GM10248 (cell line): ENCODE data around the gene ABCF3.

Source experiments
- CTCF ChIA-PET: fragments of 300-600 bp; sonication (Branson Sonifier 250); formaldehyde crosslinking; extraction: SDS; loops from one replicate; lab custom pipeline; 2021; ENCODE audit warnings: antibody characterized with exemption; lab: Yijun Ruan, JAX
- POLR2A ChIA-PET: fragments of 350-650 bp; sonication (Branson Sonifier 250); formaldehyde crosslinking; extraction: SDS; loops from one replicate; lab custom pipeline; 2020; ENCODE audit warnings: antibody characterized with exemption; lab: Yijun Ruan, JAX
- DNase-seq: peaks from one replicate; pipeline ENCODE4 v3.0.0; 2012; ENCODE audit errors: extremely low spot score
- CTCF ChIP-seq: IDR thresholded peaks from 2 replicates; pipeline ENCODE4 v1.5.1; 2012; ENCODE audit warnings: mild to moderate bottlenecking, low read depth; ENCODE audit errors: extremely low read depth, missing control alignments, control extremely low read depth

ABCF3 gene

GRCh38 chr3:184240384-184241140 lies 54.6 kb downstream of the ABCF3 start:
- no peak for TF ChIP-seq CTCF

GRCh38 chr3:184241141-184241446 lies 55.1 kb downstream of the ABCF3 start:
- CTCF ChIA-PET = interaction anchor here (0.8 to 7.8 kb wide), 9 partner anchors 9 to 345 kb away, joined by 3 to 98 read pairs (median 4); partner anchors contain the start of genes ABCC5, EEF1AKMT4 and VWA5B2
- TF ChIP-seq CTCF = no peak
- POLR2A ChIA-PET = no interaction called here
- DNase-seq = no peak

More at GRCh38 chr3:184240384-184241140, 54.6 kb downstream of the ABCF3 start:
- DNase-seq = peak; percentile 26
- CTCF ChIA-PET = interaction anchor here (0.8 to 7.8 kb wide), 11 partner anchors 10 to 345 kb away, joined by 3 to 98 read pairs (median 4); partner anchors contain the start of genes ABCC5, EEF1AKMT4 and VWA5B2
- POLR2A ChIA-PET = no interaction called here

GRCh38 chr3:184241447-184242296 lies 55.7 kb downstream of the ABCF3 start:
- ChIA-PET CTCF (interaction anchor here (0.8 to 7.8 kb wide), 14 partner anchors 10 to 346 kb away, joined by 3 to 98 read pairs (median 4); partner anchors contain the start of genes ABCC5 and VWA5B2), POLR2A (no interaction called here)
- peak; percentile 48 for DNase-seq
- TF ChIP-seq CTCF = peak; percentile 49

GRCh38 chr3:184242297-184242685 lies 56.3 kb downstream of the ABCF3 start:
- ChIA-PET CTCF (interaction anchor here (1.2 to 7.8 kb wide), 10 partner anchors 10 to 346 kb away, joined by 3 to 98 read pairs (median 4); partner anchors contain the start of gene VWA5B2), POLR2A (no interaction called here)
- TF ChIP-seq CTCF = no peak
- DNase-seq = no peak
